ENCODE data around the gene ENDOG. TPM values are rescaled to one million over a fixed set of nuclear protein-coding genes. Genes with fewer than 3 reads are reported as not detected.

The ENDOG gene
- total RNA-seq, 2 donors from 2014 or later: 29.9 to 87.2 TPM

- no peak overlapping the region for H3K4me3 ChIP-seq
- no peaks in the 10 kb centered on the region for H3K36me3 ChIP-seq
- DNase-seq (ENCODE audit: low spot score): no peak
- TF ChIP-seq POLR2AphosphoS5 (IDR thresholded peaks at IDR 0.05) (no peak), CTCF (IDR thresholded peaks at IDR 0.05) (no peak), POLR2A (IDR thresholded peaks at IDR 0.05) (no peak)
- WGBS: 89% methylated on average over 1 of the region's 1 CpG
- no peak overlapping the region for H3K27ac ChIP-seq
- no peaks in the 10 kb centered on the region for H3K27me3 ChIP-seq (replicated peaks; ENCODE audit: insufficient read depth)
- H3K9me3 ChIP-seq: no peaks in the 10 kb centered on the region
- intact Hi-C loops (cut with DNase I): no loop called here
- H3K4me1 ChIP-seq (replicated peaks): no peaks in the 10 kb centered on the region
Observed at GRCh38 chr9:128782669-128783068, 35.6 kb upstream of the ENDOG start.

GRCh38 chr9:128785427-128785826, 32.9 kb upstream of the ENDOG start:
- no peak for TF ChIP-seq POLR2A (IDR thresholded peaks at IDR 0.05)
- TF ChIP-seq POLR2AphosphoS5 (IDR thresholded peaks at IDR 0.05): no peak
- no peak for TF ChIP-seq CTCF (IDR thresholded peaks at IDR 0.05)
- Histone ChIP-seq H3K4me1 (replicated peaks) (peaks cover 7% of the 10 kb centered on the region), H3K4me3 (no peak overlapping the region), H3K9me3 (no peaks in the 10 kb centered on the region), H3K36me3 (no peaks in the 10 kb centered on the region), H3K27ac (no peak overlapping the region), H3K27me3 (replicated peaks; ENCODE audit: insufficient read depth) (no peaks in the 10 kb centered on the region)
- no peak for DNase-seq (ENCODE audit: low spot score)
- WGBS: 92% methylated on average over 6 of the region's 6 CpGs
- intact Hi-C loops (cut with DNase I): no loop called here

GRCh38 chr9:128786681-128787601, 31.4 kb upstream of the ENDOG start, which contains the start of gene TBC1D13:
TBC1D13 (plus strand) TSS chr9:128787253; CDS start chr9:128787354, 101 bp downstream.
- DNase-seq (ENCODE audit: low spot score): peak; percentile 85

GRCh38 chr9:128787659-128788058, 30.6 kb upstream of the ENDOG start:
- WGBS: under 1% methylated on average over 7 of the region's 7 CpGs
- peak; percentile 17 for DNase-seq (ENCODE audit: low spot score)
- H3K4me3 ChIP-seq: peak overlapping the region; percentile 95 to 96
- peak overlapping the region; percentile 89 to 92 for H3K27ac ChIP-seq
- TF ChIP-seq POLR2AphosphoS5 (IDR thresholded peaks at IDR 0.05): no peak
- no peak for TF ChIP-seq CTCF (IDR thresholded peaks at IDR 0.05)
- TF ChIP-seq POLR2A (IDR thresholded peaks at IDR 0.05): no peak
- H3K36me3 ChIP-seq: peaks cover 4 to 13% of the 10 kb centered on the region in 2 donors
- no peaks in the 10 kb centered on the region for H3K9me3 ChIP-seq
- intact Hi-C loops (cut with DNase I): loop anchor here (2.0 kb wide), 1 partner anchor 17 kb away; the partner anchor contains the start of gene ZER1
- peaks cover 7% of the 10 kb centered on the region for H3K4me1 ChIP-seq (replicated peaks)
- no peaks in the 10 kb centered on the region for H3K27me3 ChIP-seq (replicated peaks; ENCODE audit: insufficient read depth)

More at GRCh38 chr9:128786681-128787601, 31.4 kb upstream of the ENDOG start, which contains the start of gene TBC1D13:
- H3K9me3 ChIP-seq: no peaks in the 10 kb centered on the region
- H3K27ac ChIP-seq: peak within 1 kb of the TSS; percentile 89 to 92
- peaks cover 7% of the 10 kb centered on the region for H3K4me1 ChIP-seq (replicated peaks)
- intact Hi-C loops (cut with DNase I): loop anchor here (2.0 kb wide), 1 partner anchor 16 kb away; the partner anchor contains the start of gene ZER1
- H3K36me3 ChIP-seq: peaks cover under 1 to 6% of the 10 kb centered on the region in 2 donors
- 4% methylated on average over 62 of the region's 64 CpGs for WGBS
- H3K4me3 ChIP-seq: peak within 1 kb of the TSS; percentile 95 to 96
- H3K27me3 ChIP-seq (replicated peaks; ENCODE audit: insufficient read depth): no peaks in the 10 kb centered on the region
- peak in 2 of 4 experiments; percentile 9 to 16 for TF ChIP-seq CTCF (IDR thresholded peaks at IDR 0.05)
- TF ChIP-seq POLR2AphosphoS5 (IDR thresholded peaks at IDR 0.05): peak; percentile 85
- peak; percentile 39 for TF ChIP-seq POLR2A (IDR thresholded peaks at IDR 0.05)
